K562 (cell line): Measurements from ENCODE around the gene AVPI1. TPM values are rescaled to one million over a fixed set of nuclear protein-coding genes. Genes with fewer than 3 reads are reported as not detected.

Experiments used
- ATAC-seq: fragments of 200-7000 bp; cut with Tn5 transposase; 3 replicates; pipeline ENCODE4 v1.9.1; 2020; ENCODE audit warnings: moderate library complexity
- BruUV-seq: library from RNA; stranded (reverse); fragments of 400-500 nt; replicated peaks from 2 replicates; lab custom pipeline; 2021; lab: Mats Ljungman, UMichigan
- CTCF ChIA-PET: fragments of 300-600 bp; formaldehyde crosslinking; extraction: SDS; loops from one replicate; lab custom pipeline; 2021; ENCODE audit warnings: low intra/inter-chr PET ratio; lab: Yijun Ruan, JAX
- POLR2A ChIA-PET: fragments of 300-600, 350-650 bp; sonication (Branson Sonifier 250); formaldehyde crosslinking; extraction: SDS; loops from one replicate; lab custom pipeline; 2021; ENCODE audit warnings: antibody characterized with exemption, inconsistent platforms; lab: Yijun Ruan, JAX
- DNase-seq, 4 experiments: peaks; one replicate each; pipeline versions ENCODE4 v3.0.0 to v3.0.0-alpha.2; 2011 to 2018; ENCODE audit warnings: low spot score in 3 of 4, mixed read lengths in 3 of 4; ENCODE audit errors: extremely low read depth in 1 of 4
- FAIRE-seq: peaks from 2 replicates; lab custom pipeline; 2011; peaks lifted over from hg19 to GRCh38; lab: Jason Lieb, UNC
- H2AFZ ChIP-seq: 2 replicates; pipeline ENCODE4 v1.6.0; 2011; ENCODE audit warnings: low read depth, low read length, control low read depth, inconsistent platforms
- H3K27ac ChIP-seq: fragments of 200-600 bp; 3 replicates; pipeline ENCODE4 v1.8.0; 2011; ENCODE audit warnings: low read depth, mild to moderate bottlenecking, control low read depth, inconsistent platforms, low read length, moderate library complexity, mixed read lengths; ENCODE audit errors: extremely low read depth
- H3K27me3 ChIP-seq, 2 experiments: fragments of 300-600 bp in 1 of 2; 2 replicates in 1 of 2; 3 replicates in 1 of 2; pipeline versions ENCODE4 v1.6.0 to v1.8.0; 2011; ENCODE audit warnings: inconsistent platforms in 2 of 2, low read length in 2 of 2, mild to moderate bottlenecking in 1 of 2, mixed read lengths in 1 of 2, moderate library complexity in 1 of 2; ENCODE audit not compliant: control insufficient read depth in 2 of 2, insufficient read depth in 2 of 2
- H3K36me3 ChIP-seq: fragments of 300-600 bp; 3 replicates; pipeline ENCODE4 v1.8.0; 2011; ENCODE audit warnings: mild to moderate bottlenecking, low read length, inconsistent platforms; ENCODE audit not compliant: control insufficient read depth, insufficient read depth
- H3K4me1 ChIP-seq, 2 experiments: fragments of 200-600 bp in 1 of 2; replicated peaks in 1 of 2; 2 replicates in 1 of 2; 3 replicates in 1 of 2; pipeline versions ENCODE4 v1.5.1 to v1.8.0; 2011; ENCODE audit warnings: inconsistent platforms in 2 of 2, low read length in 2 of 2, mild to moderate bottlenecking in 1 of 2, mixed read lengths in 1 of 2, moderate library complexity in 1 of 2; ENCODE audit not compliant: control insufficient read depth in 2 of 2, insufficient read depth in 2 of 2
- H3K4me2 ChIP-seq: 2 replicates; pipeline ENCODE4 v1.6.1; 2011; ENCODE audit warnings: low read length, control low read depth, inconsistent platforms, mixed read lengths; ENCODE audit not compliant: insufficient read depth
- H3K4me3 ChIP-seq: fragments of 200-600 bp; sonication (generic), shearing (Covaris generic); 2 replicates; pipeline ENCODE4 v1.5.1; 2016; ENCODE audit warnings: control low read depth, inconsistent platforms
- H3K79me2 ChIP-seq: fragments of 200-600 bp; 3 replicates; pipeline ENCODE4 v1.8.0; 2011; ENCODE audit warnings: low read length, inconsistent platforms; ENCODE audit not compliant: control insufficient read depth, insufficient read depth
- H3K9ac ChIP-seq, 2 experiments: 2 replicates each; pipeline versions ENCODE4 v1.6.0 to v1.6.1; 2011; ENCODE audit warnings: low read depth in 2 of 2, low read length in 2 of 2, control low read depth in 1 of 2, inconsistent platforms in 1 of 2, mild to moderate bottlenecking in 1 of 2, mixed read lengths in 1 of 2; ENCODE audit not compliant: insufficient read depth in 1 of 2
- H3K9me1 ChIP-seq: one replicate; pipeline ENCODE4 v1.6.0; 2011; ENCODE audit warnings: inconsistent platforms, mild to moderate bottlenecking, low read length, moderate library complexity; ENCODE audit not compliant: control insufficient read depth, insufficient read depth
- H3K9me3 ChIP-seq: replicated peaks from 2 replicates; pipeline ENCODE4 v1.5.1; 2011; ENCODE audit warnings: low read depth, low read length, inconsistent platforms; ENCODE audit not compliant: control insufficient read depth, insufficient read depth
- H4K20me1 ChIP-seq: replicated peaks from 2 replicates; pipeline ENCODE4 v1.6.1; 2011; ENCODE audit warnings: low read length, inconsistent platforms, mixed read lengths; ENCODE audit not compliant: control insufficient read depth, insufficient read depth
- ATF1 ChIP-seq, 2 experiments: fragments of 450-650 bp in 1 of 2; IDR thresholded peaks; 2 replicates each; pipeline ENCODE4 v1.6.1; 2016; ENCODE audit warnings: missing compliant biosample characterization in 1 of 2, missing genetic modification characterization in 1 of 2
- DMBX1 ChIP-seq: fragments of 250-450 bp; sonication (Bioruptor Pico); IDR thresholded peaks from 2 replicates; pipeline ENCODE4 v1.8.0; 2022; ENCODE audit warnings: inconsistent platforms, mild to moderate bottlenecking, moderate library complexity, borderline replicate concordance
- NRF1 ChIP-seq, 2 experiments: fragments of 450-650 bp; IDR thresholded peaks in 1 of 2; conservative IDR thresholded peaks in 1 of 2; 2 replicates each; pipeline ENCODE4 v1.6.1; 2014; ENCODE audit warnings: mild to moderate bottlenecking in 2 of 2
- TARDBP ChIP-seq: fragments of 450-650 bp; IDR thresholded peaks from 2 replicates; pipeline ENCODE4 v1.6.1; 2016
- WGBS: fragments of 100-300 bp; shearing (Covaris generic); methylation state at CpG from one replicate; pipeline ENCODE4 v1.1.6; 2016; ENCODE audit warnings: low coverage, mixed read lengths; ENCODE audit not compliant: insufficient coverage; ENCODE audit errors: missing lambda C conversion rate; 5-methylcytosine and 5-hydroxymethylcytosine counted together
- in situ Hi-C: fragments of 300-500 bp; cut with MboI; formaldehyde crosslinking; loops from 4 replicates; pipeline ENCODE4 v1.15.0; 2018; ENCODE audit warnings: inconsistent platforms, mixed read lengths
- intact Hi-C: fragments of 100-400 bp; cut with micrococcal nuclease; formaldehyde crosslinking; loops from 2 replicates; pipeline ENCODE4 v1.14.2; 2022
- polyA plus RNA-seq, 8 experiments: library from polyadenylated mRNA; depleted of rRNA in 4 of 8; stranded (reverse) in 5 of 8; unstranded in 3 of 8; fragments of >200 nt; fragmentation: Nextera tagmentation in 2 of 8; fragmentation: Illumina TruSeq in 1 of 8; extraction: Ambion mirVana in 2 of 8; extraction: Trizol in 1 of 8; gene quantifications; 2 replicates each; pipeline versions ENCODE4 v1.2.1 to v1.2.3, GENCODE V29; 2011 to 2014; ENCODE audit warnings: inconsistent platforms in 1 of 8, missing spikeins in 1 of 8
- total RNA-seq, 7 experiments: library from RNA; depleted of rRNA in 6 of 7; stranded (reverse); fragments of >200 nt in 6 of 7; fragmentation: Illumina TruSeq in 2 of 7; extraction: Trizol in 2 of 7; gene quantifications; 2 replicates each; pipeline versions ENCODE4 v1.2.1 to v1.2.3, GENCODE V29; 2011 to 2021; ENCODE audit warnings: low replicate concordance in 1 of 7
- TF ChIP-seq, protein P1 (sequence below): fragments of 450-650 bp; IDR thresholded peaks from 2 replicates; pipeline ENCODE4 v1.6.1; 2016; ENCODE audit warnings: mild to moderate bottlenecking, moderate library complexity
- TF ChIP-seq, protein P2 (sequence below): IDR thresholded peaks from 2 replicates; pipeline ENCODE4 v1.6.1; 2011; ENCODE audit not compliant: insufficient read length; ENCODE audit errors: extremely low read depth

Gene AVPI1
- total and polyA plus RNA-seq, 9 of the 15 experiments (the other 6 are each of a cell fraction or from before 2014, with no cell fraction given): 0.90 to 10.4 (median 7.4) TPM

DNA sequence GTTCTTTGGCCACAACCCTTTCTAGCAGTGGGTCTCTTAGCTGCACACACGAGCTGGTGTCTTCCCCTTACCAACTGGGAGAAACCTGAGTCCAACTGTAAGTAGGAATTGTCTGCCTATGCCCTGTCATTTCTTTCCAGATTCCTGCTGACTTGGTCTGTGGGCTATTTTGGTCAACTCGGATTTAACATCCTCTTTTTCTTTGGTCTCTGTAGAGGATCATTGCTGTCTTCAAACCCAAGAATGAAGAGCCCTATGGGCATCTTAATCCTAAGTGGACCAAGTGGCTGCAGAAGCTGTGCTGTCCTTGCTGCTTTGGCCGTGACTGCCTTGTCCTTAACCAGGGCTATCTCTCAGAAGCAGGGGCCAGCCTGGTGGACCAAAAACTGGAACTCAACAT lies 36.3 kb downstream of the AVPI1 start:
- Histone ChIP-seq H3K9ac (peak overlapping the region in 1 of 2 experiments; percentile 20; a peak in 1 of 4 replicates), H2AFZ (no peak overlapping the region), H3K27me3 (no peaks in the 10 kb centered on the region), H3K4me1 (peaks cover 15 to 64% of the 10 kb centered on the region in 2 experiments), H3K27ac (peak overlapping the region; percentile 59; the same call in 1 of the 3 replicates), H4K20me1 (no peaks in the 10 kb centered on the region), H3K79me2 (peaks cover 59% of the 10 kb centered on the region), H3K9me1 (no peaks in the 10 kb centered on the region), H3K36me3 (peaks cover 59% of the 10 kb centered on the region), H3K4me3 (no peak overlapping the region), H3K4me2 (no peak overlapping the region), H3K9me3 (no peaks in the 10 kb centered on the region)
- ChIA-PET CTCF (no interaction called here), POLR2A (interaction anchor here (0.6 kb wide), 1 partner anchor 515 kb away, joined by 3 read pairs; no protein-coding TSS in a partner anchor)
- ATAC-seq: no peak
- FAIRE-seq: no peak
- in situ Hi-C loops (no loop called here), intact Hi-C loops (no loop called here)
- 40% methylated on average over 3 of the region's 3 CpGs for WGBS
- BruUV-seq: no TSS peak
- TF ChIP-seq, protein P1, sequence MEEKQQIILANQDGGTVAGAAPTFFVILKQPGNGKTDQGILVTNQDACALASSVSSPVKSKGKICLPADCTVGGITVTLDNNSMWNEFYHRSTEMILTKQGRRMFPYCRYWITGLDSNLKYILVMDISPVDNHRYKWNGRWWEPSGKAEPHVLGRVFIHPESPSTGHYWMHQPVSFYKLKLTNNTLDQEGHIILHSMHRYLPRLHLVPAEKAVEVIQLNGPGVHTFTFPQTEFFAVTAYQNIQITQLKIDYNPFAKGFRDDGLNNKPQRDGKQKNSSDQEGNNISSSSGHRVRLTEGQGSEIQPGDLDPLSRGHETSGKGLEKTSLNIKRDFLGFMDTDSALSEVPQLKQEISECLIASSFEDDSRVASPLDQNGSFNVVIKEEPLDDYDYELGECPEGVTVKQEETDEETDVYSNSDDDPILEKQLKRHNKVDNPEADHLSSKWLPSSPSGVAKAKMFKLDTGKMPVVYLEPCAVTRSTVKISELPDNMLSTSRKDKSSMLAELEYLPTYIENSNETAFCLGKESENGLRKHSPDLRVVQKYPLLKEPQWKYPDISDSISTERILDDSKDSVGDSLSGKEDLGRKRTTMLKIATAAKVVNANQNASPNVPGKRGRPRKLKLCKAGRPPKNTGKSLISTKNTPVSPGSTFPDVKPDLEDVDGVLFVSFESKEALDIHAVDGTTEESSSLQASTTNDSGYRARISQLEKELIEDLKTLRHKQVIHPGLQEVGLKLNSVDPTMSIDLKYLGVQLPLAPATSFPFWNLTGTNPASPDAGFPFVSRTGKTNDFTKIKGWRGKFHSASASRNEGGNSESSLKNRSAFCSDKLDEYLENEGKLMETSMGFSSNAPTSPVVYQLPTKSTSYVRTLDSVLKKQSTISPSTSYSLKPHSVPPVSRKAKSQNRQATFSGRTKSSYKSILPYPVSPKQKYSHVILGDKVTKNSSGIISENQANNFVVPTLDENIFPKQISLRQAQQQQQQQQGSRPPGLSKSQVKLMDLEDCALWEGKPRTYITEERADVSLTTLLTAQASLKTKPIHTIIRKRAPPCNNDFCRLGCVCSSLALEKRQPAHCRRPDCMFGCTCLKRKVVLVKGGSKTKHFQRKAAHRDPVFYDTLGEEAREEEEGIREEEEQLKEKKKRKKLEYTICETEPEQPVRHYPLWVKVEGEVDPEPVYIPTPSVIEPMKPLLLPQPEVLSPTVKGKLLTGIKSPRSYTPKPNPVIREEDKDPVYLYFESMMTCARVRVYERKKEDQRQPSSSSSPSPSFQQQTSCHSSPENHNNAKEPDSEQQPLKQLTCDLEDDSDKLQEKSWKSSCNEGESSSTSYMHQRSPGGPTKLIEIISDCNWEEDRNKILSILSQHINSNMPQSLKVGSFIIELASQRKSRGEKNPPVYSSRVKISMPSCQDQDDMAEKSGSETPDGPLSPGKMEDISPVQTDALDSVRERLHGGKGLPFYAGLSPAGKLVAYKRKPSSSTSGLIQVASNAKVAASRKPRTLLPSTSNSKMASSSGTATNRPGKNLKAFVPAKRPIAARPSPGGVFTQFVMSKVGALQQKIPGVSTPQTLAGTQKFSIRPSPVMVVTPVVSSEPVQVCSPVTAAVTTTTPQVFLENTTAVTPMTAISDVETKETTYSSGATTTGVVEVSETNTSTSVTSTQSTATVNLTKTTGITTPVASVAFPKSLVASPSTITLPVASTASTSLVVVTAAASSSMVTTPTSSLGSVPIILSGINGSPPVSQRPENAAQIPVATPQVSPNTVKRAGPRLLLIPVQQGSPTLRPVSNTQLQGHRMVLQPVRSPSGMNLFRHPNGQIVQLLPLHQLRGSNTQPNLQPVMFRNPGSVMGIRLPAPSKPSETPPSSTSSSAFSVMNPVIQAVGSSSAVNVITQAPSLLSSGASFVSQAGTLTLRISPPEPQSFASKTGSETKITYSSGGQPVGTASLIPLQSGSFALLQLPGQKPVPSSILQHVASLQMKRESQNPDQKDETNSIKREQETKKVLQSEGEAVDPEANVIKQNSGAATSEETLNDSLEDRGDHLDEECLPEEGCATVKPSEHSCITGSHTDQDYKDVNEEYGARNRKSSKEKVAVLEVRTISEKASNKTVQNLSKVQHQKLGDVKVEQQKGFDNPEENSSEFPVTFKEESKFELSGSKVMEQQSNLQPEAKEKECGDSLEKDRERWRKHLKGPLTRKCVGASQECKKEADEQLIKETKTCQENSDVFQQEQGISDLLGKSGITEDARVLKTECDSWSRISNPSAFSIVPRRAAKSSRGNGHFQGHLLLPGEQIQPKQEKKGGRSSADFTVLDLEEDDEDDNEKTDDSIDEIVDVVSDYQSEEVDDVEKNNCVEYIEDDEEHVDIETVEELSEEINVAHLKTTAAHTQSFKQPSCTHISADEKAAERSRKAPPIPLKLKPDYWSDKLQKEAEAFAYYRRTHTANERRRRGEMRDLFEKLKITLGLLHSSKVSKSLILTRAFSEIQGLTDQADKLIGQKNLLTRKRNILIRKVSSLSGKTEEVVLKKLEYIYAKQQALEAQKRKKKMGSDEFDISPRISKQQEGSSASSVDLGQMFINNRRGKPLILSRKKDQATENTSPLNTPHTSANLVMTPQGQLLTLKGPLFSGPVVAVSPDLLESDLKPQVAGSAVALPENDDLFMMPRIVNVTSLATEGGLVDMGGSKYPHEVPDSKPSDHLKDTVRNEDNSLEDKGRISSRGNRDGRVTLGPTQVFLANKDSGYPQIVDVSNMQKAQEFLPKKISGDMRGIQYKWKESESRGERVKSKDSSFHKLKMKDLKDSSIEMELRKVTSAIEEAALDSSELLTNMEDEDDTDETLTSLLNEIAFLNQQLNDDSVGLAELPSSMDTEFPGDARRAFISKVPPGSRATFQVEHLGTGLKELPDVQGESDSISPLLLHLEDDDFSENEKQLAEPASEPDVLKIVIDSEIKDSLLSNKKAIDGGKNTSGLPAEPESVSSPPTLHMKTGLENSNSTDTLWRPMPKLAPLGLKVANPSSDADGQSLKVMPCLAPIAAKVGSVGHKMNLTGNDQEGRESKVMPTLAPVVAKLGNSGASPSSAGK: no peak
- no peak for TF ChIP-seq TARDBP
- TF ChIP-seq ATF1 (CRISPR knock-in tag; IDR thresholded peaks at IDR 0.05): no peak
- TF ChIP-seq ATF1 (tag; IDR thresholded peaks at IDR 0.05): no peak
- no peak for TF ChIP-seq DMBX1
- TF ChIP-seq, protein P2, sequence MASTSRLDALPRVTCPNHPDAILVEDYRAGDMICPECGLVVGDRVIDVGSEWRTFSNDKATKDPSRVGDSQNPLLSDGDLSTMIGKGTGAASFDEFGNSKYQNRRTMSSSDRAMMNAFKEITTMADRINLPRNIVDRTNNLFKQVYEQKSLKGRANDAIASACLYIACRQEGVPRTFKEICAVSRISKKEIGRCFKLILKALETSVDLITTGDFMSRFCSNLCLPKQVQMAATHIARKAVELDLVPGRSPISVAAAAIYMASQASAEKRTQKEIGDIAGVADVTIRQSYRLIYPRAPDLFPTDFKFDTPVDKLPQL: no peak
- no peak for TF ChIP-seq NRF1 (conservative IDR thresholded peaks at IDR 0.05 in 1 of 2, IDR thresholded peaks at IDR 0.05 in 1 of 2)
- DNase-seq: no peak
